Measurements from ENCODE around the gene NTN1. TPM values are rescaled to one million over a fixed set of nuclear protein-coding genes. Genes with fewer than 3 reads are reported as not detected.
A peak's percentile ranks its signal among the peaks of the same experiment; 100 is the strongest.

Gene NTN1
- total RNA-seq, 4 donors from 2014 or later = 9.8 to 33.6 (median 17.6) TPM

DNA sequence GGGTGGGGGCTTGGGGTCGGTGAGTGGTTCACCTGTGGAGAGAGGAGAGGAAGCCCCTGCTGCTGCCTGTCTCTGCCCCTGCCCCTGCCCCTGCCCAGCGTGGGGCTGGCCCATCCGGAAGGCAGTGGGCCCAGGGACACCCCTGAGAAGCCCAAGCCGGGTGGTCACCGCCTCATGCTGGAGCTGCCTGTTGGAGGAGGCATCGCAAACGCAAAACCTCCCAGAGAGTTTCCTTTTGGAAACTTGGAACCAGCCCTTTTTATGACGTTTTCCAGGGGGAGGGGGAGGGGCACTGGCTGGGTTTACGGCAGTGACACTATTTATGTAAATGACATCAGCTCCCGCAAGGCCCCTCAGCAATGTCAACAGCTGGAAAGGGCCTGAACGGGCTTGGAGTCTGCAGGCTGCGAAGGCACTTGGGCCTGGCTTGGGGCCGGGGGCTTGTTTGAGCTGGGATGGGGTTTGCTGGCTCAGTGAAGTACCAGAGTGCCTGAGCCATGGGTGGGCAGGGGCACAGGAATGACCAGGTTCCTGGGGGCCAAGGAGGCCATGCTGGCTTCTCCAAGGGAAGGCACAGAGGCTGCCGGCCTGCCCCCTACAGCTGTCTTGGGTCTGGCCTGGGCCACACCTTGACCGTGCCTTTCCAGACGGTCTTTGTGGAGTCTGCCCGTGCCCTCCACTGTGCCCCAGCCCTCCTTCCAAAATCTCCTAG lies 219.5 kb downstream of the NTN1 start:
- WGBS, 2 donors = 39 to 50% methylated on average over 5 to 11 of the region's 17 CpGs
- peak overlapping the region; percentile 40 to 64 (median 51) for H3K4me3 ChIP-seq

DNA sequence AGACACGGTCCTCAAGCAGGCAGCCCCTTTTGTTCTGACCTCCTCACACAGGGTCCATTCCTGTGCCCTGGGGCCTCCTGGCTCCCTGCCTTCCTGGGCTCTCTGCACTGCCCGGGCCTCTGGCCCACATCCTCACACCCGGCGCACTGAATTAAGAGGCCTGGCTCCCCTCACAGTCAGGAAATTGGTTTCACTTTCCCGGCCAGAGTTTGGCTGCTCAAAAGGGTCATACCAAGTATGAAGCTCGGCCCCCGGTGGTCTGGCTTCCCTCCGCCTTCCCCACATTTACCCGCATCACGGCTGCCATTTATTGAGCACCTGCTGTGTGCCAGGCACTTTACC lies 220.0 kb downstream of the NTN1 start:
- H3K9me3 ChIP-seq = no peaks in the 10 kb centered on the region
- H3K36me3 ChIP-seq = peaks cover 0 to 27% (median 0%) of the 10 kb centered on the region in 3 donors
- peak overlapping the region; percentile 82 to 98 (median 94) for H3K27ac ChIP-seq
- peaks cover 25 to 82% (median 55%) of the 10 kb centered on the region in 3 donors for H3K4me1 ChIP-seq
- DNase-seq = no peak
- TF ChIP-seq, protein P1, sequence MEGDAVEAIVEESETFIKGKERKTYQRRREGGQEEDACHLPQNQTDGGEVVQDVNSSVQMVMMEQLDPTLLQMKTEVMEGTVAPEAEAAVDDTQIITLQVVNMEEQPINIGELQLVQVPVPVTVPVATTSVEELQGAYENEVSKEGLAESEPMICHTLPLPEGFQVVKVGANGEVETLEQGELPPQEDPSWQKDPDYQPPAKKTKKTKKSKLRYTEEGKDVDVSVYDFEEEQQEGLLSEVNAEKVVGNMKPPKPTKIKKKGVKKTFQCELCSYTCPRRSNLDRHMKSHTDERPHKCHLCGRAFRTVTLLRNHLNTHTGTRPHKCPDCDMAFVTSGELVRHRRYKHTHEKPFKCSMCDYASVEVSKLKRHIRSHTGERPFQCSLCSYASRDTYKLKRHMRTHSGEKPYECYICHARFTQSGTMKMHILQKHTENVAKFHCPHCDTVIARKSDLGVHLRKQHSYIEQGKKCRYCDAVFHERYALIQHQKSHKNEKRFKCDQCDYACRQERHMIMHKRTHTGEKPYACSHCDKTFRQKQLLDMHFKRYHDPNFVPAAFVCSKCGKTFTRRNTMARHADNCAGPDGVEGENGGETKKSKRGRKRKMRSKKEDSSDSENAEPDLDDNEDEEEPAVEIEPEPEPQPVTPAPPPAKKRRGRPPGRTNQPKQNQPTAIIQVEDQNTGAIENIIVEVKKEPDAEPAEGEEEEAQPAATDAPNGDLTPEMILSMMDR (IDR thresholded peaks at IDR 0.05) = no peak
- peak overlapping the region in 1 of 4 donors; percentile 1 for H3K4me3 ChIP-seq
- H3K27me3 ChIP-seq = no peaks in the 10 kb centered on the region
- WGBS, 2 donors = 32 to 43% methylated on average over 8 to 10 of the region's 10 CpGs
- intact Hi-C loops (cut with DNase I) = loop anchor here (10.0 kb wide), 1 partner anchor 217 kb away; the partner anchor contains the start of gene NTN1

More for the DNA sequence above, 219.5 kb downstream of the NTN1 start:
- H3K9me3 ChIP-seq = no peaks in the 10 kb centered on the region
- peak overlapping the region; percentile 82 to 98 (median 94) for H3K27ac ChIP-seq
- H3K27me3 ChIP-seq = no peaks in the 10 kb centered on the region
- intact Hi-C loops (cut with DNase I) = loop anchor here (10.0 kb wide), 1 partner anchor 216 kb away; the partner anchor contains the start of gene NTN1
- DNase-seq = no peak
- no peak for TF ChIP-seq POLR2A (IDR thresholded peaks at IDR 0.05)
- TF ChIP-seq, protein P1 (IDR thresholded peaks at IDR 0.05) = no peak
- H3K36me3 ChIP-seq = peaks cover 0 to 27% (median 0%) of the 10 kb centered on the region in 3 donors
- H3K4me1 ChIP-seq = peaks cover 25 to 82% (median 55%) of the 10 kb centered on the region in 3 donors

DNA sequence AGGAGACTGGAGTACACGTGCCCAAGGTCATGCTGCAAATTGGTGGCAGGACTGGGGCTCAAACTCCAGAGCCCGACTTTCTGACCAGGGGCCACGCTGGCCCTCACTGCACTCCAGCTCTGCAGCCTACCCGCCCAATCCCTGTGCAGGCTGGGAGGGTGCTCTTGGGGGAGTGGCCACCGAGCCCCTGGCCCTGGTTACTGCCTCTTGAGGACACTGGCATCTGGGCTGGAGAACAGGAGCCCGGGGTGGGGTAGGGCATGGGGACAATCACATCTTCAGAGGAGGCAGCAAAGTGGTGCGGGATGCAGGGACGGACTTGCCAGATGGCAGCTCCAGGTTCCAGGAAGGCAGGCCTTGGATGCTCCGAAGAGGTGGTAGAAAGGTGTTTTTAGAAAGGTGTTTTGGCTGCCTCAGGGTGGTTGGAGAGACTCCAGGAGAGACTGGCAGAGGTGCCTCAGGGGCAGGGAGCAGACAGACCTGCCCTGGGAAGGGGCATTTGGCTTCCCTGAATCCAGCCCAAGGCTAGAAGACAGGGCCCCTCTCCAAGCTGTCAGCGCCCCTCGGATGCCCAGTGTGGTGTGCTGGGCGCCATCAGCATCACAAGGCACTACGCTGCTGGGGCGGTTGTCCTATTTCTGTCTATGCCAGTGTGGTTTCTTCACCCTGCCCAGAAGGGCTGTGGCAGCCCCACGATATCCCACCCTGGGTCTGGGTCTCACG lies 220.6 kb downstream of the NTN1 start:
- H3K9me3 ChIP-seq = no peaks in the 10 kb centered on the region
- H3K27me3 ChIP-seq = no peaks in the 10 kb centered on the region
- TF ChIP-seq POLR2A (IDR thresholded peaks at IDR 0.05) = no peak
- intact Hi-C loops (cut with DNase I) = loop anchor here (10.0 kb wide), 1 partner anchor 217 kb away; the partner anchor contains the start of gene NTN1
- DNase-seq = no peak
- H3K36me3 ChIP-seq = peaks cover 0 to 24% (median 0%) of the 10 kb centered on the region in 3 donors
- WGBS, 2 donors = 33 to 50% methylated on average over 2 of the region's 16 CpGs
- H3K27ac ChIP-seq = peak overlapping the region; percentile 82 to 98 (median 94)
- peaks cover 25 to 82% (median 55%) of the 10 kb centered on the region in 3 donors for H3K4me1 ChIP-seq
- no peak overlapping the region for H3K4me3 ChIP-seq

DNA sequence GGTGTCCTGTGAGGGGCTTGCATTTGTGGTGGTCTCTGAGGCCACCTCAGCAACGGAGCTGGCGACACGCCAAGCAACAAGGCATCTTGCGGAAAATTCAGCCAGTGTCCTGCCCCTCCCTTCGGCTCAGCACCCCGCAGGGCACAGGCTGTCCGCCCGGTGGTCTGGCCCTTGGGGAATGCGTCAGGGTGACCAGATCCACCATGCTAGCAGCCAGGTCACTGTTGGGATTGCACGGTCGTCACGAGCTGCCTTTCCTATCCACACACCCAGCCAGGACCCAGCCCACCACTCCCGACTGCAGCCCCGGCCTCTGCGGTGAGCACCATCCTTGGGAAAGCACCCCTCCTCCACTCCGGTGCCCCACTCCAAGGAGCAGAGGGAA lies 221.2 kb downstream of the NTN1 start:
- 72 to 80% methylated on average over 1 to 5 of the region's 16 CpGs for WGBS, 2 donors
- Histone ChIP-seq H3K4me1 (peaks cover 25 to 80% (median 55%) of the 10 kb centered on the region in 3 donors), H3K4me3 (no peak overlapping the region), H3K9me3 (no peaks in the 10 kb centered on the region), H3K36me3 (peaks cover 0 to 19% (median 0%) of the 10 kb centered on the region in 3 donors), H3K27ac (peak overlapping the region; percentile 17 to 98 (median 94)), H3K27me3 (no peaks in the 10 kb centered on the region)
- DNase-seq = no peak
- intact Hi-C loops (cut with DNase I) = loop anchor here (10.0 kb wide), 1 partner anchor 218 kb away; the partner anchor contains the start of gene NTN1
- TF ChIP-seq, protein P1 (IDR thresholded peaks at IDR 0.05) = no peak
- no peak for TF ChIP-seq POLR2A (IDR thresholded peaks at IDR 0.05)

DNA sequence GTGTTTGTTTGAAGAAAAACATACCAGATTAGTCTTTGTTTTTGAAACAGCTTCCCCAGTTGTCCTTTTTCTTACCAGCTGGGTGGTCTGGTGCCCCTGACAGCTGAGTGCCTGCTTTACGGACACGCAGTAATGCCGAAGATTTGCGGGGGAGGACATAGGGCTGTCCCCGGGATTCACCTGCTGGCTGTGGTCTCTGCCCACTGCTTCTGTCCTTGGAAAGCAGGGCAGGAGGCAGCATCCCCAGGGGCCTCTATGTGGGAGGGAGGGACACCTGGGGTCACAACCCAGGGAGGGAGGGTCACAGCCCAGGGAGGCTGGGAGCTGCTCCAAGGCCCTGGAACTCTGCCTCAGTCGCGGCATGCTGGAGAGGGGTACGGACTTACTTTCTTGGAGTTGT lies 221.7 kb downstream of the NTN1 start:
- Histone ChIP-seq H3K9me3 (no peaks in the 10 kb centered on the region), H3K36me3 (peaks cover 0 to 19% (median 0%) of the 10 kb centered on the region in 3 donors), H3K27ac (peak overlapping the region; percentile 17 to 98 (median 94)), H3K27me3 (no peaks in the 10 kb centered on the region), H3K4me1 (peaks cover 25 to 75% (median 54%) of the 10 kb centered on the region in 3 donors), H3K4me3 (no peak overlapping the region)
- no peak for DNase-seq
- WGBS, 2 donors = 61 to 88% methylated on average over 4 to 7 of the region's 8 CpGs
- intact Hi-C loops (cut with DNase I) = loop anchor here (10.0 kb wide), 1 partner anchor 218 kb away; the partner anchor contains the start of gene NTN1
- TF ChIP-seq, protein P1 (IDR thresholded peaks at IDR 0.05) = no peak
- TF ChIP-seq POLR2A (IDR thresholded peaks at IDR 0.05) = no peak
